Renal cortex interstitium (tissue), 11 donors: ENCODE data around the gene REELD1. TPM values are rescaled to one million over a fixed set of nuclear protein-coding genes. Genes with fewer than 3 reads are reported as not detected.

Source experiments
- DNase-seq, 11 donors: peaks; one replicate each; pipeline ENCODE4 v3.0.0-alpha.2; 2013; ENCODE audit warnings: low read depth in 9 of 11, low spot score in 4 of 11; ENCODE audit errors: extremely low read depth in 1 of 11
- polyA plus RNA-seq, 3 donors: library from polyadenylated mRNA; unstranded; fragments of 120-200 nt; gene quantifications; one replicate each; pipeline ENCODE4 v1.2.1, GENCODE V29; 2013; ENCODE audit not compliant: insufficient read length in 3 of 3

The REELD1 gene
- polyA plus RNA-seq, 3 donors, result 0.22 to 0.98 (median 0.39) TPM

DNA sequence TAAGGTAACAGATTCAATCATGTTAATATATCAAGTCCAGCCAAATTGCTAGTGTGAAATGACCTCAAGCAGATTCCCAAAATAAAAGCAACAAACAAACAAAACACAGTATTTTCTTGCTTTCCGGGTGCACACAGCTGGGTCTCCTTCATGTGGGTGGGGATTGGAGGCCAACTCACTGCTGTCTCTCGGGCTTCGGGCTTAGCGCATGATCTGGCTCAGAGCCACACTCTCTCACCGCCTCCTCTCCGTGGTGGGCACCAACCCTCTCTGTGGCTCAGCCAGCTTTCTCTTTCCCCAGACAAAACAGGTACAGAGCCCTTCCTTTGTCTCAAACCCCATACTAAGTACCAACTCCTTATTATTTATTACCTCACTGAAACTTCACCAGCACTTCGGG is 2.9 kb upstream of the REELD1 start:
- no peak for DNase-seq

DNA sequence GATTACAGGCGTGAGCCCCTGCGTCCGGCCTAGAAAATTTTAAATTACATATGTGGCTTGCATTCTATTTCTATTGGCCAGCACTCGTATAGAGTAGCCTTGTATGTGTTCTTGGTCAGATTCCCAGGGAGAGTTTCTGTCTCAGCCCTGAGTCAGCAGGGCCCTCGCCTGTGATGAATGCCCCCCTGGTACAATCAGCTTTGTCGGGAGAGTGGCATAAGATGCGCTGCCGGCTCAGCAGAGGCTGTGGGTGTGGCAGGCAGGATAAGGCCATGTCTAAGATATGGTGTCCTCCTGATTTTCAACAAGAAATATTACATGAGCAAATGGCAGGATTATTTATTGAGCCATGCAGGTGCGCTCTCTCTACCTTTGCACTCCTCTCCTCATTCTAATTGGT is 1.6 kb upstream of the REELD1 start:
- DNase-seq, result no peak

DNA sequence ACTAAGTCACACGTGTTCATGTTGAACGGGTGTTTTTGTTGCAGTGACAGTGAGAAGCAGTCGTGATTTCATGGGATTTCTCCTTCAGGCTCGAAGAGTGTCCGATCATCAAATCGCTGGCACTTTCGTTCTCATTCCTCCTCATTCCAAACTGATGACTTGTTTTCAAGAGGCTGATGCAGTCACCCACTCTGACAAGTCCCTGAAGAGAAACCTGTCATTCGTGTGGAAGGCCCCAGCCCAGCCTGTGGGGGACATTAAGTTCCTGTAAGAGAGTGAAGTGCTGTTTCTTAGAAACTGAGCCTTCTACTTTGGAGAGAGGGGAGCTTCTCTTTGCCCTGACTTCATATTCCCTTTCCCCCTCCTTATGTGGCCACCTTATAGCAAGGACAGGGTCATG is 8.0 kb downstream of the REELD1 start:
- DNase-seq, result no peak

DNA sequence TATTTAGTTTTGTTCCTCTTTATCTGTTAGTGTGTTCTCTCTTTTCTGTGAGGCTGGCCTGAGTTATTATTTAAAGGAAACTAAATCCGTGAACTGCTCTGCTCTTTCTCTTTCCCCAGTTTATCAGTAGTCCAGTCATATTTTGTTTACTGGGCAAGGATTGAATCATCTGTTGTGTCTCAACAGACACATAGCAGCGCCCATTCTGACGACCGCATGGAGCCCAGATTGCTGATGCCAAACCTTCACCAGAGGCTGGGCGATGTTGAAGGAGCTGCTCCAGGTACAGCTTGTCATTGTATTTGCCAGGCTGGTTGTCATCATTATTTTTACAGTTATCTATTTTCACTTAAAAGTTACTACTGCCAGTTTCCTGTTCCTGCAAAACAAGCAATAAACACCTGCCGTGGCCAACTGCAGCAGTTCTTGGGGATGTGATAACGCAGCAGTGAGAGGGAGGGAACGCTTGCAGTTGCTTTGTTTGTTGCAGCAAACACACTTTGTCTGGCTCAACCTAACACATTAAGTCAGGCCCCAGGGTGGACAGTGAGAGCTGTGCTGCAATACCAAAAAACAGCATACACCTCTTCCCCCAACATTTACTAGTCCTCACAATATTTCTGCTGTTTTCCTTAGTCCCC is 10.1 kb downstream of the REELD1 start:
- DNase-seq, result no peak

DNA sequence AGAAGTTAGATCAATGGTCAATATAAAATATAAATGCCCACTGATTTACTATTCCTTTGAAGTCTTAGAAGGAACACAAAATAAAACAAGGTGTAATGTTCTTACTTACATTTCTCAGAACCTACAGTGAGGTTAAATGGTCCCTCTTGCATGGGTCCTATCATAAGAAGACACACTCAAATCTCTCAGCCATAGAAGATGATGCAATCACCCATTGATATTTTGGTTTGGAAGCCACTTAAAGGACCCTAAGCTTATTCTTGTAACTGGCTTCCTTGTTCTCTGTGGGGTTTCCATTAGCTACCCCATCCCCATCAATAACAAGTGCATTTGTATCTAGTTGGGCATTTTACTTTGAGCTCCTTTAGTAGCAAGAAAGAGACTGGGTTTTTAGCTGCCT is 15.1 kb downstream of the REELD1 start:
- no peak for DNase-seq

DNA sequence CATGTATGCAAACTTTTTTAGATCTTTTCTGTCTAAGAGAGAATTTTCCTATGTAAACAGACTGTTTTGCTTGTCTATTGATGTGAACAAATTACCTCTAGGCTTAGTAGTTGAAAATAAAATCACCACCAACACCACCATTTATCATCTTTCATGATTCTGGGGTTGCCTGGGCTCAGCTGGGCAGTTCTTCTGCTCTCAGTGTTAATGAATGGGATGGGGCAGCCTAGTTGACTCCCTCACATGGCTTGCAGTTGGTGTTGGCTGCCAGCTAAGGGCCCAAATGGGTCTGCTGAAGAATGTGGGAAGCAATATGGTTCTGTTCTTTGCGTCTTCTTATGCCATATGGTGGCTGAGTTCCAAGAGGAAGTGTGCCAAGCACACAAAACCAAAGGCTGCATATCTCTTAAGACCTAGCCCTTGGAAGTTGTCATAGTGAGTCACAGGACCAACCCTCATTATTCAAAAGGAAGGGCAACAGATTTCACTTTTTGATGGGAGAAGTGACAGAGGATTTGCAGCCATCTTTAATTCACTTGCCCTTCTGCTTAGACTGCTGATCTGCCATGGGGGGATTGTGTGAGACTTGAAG is 17.9 kb downstream of the REELD1 start:
- no peak for DNase-seq

DNA sequence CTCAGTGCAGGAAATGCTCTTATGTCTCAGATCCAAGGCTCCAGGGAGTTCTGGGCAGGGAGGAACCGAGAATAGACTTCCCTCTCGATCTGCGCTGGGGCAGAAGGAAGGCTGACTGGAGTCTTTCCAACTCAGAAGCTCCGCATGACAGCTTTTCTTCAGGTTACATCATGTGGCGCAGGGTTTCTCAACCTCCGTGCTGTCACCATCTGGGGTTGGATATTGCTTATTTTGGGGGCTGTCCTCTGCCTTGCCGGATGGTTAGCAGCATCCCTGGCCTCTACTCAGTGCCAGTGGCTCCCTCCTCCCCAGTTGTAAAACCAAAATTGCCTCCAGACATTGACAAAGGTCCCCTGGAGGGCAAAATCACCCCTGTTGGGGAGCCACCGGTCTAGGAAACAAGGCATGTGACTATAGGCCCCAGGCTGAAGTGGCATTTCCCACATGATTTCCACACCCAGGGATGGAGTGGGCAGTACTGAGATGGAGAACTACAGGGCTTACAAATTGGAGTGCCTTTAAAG is 21.4 kb downstream of the REELD1 start:
- no peak for DNase-seq

DNA sequence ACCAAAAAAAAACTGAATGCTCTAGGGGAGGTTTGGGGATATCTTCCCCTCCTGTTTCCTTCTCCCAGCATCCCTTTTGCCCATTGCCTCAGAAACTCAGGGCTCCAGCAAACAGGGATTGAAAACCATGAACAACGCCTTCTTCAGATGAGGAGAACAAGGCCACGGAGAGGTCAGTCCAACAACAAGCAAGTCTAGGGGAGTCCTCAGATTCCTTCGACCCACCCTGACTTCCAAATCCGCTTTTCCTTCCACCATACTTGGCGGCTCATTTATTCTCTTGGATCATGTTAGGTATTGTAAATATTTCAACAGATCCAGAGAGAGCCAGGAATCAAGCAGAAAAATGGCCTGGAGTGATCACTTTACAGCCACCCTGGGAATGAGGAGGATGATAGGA is 21.9 kb downstream of the REELD1 start:
- no peak for DNase-seq

DNA sequence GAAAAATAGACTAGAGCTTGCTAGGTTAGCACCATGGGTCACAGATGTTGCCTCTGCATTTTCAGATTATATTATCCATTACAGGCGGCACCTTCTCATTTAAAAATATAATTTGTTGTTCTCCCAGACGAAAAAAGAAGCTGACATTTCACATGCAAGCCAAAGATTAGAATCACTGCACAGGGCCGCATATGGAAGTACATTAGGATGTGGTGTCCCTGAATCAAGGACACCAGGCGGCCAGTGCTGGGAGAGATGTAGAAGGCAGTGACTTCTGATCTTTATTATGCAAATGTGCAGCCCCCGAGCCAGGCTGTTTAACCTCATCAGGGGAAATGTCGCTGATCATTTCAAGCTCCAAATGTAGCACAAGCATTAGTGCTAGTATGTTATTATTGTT is 22.8 kb downstream of the REELD1 start:
- DNase-seq, result no peak

DNA sequence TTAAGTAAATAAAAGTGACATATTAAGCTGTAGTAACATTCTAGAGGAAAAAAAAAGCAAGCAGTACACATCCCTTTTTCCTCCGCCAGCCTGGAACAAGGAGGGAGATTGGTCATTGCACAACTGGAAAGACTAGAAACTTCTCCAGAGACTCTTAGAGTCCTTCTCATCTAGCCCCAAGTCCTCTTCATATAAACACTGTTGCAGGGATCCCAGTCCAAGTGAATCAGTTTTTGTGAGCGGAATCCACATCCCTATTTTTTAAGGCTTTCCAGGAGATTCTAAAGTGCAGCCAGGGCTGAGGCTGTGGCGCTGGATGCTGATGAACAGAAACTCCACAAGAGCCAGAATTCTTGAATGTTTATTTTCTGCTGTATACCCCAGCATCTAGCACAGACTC is 23.8 kb downstream of the REELD1 start:
- no peak for DNase-seq

DNA sequence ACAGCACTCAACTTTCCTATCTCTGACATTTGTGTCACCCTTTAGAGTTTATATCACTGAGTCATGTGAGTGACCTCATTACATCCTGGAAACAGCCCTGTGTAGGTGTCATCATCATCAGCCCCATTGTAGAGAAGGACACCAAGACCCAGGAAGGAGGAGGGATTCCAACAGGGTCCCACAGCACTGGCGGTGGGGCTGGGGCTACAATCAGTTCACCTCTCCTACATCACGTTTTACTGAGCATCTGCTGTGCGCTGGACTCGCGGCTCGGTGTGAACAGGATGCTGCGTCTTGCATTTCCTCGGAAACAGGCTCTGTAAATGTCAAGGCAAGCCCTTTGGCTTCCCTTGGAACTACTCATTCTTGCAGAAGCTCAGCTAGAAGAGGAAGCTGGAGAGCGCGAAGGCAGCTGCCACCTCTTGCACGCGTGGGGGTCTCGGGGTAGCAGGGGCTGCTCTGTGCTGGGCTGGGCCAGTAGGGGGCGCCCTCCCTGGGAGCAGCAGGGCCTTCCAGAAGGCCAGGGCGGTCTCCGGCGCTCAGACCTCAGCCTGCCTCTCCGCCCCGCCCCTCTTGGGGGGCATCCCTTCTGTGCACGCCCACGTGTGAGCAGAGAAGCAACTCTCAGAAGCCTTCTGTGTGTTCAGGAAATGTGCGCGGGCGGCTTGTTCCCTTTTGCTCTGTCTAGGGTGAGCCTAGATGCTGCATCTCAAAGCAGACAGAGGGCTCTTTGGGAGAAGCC is 29.0 kb downstream of the REELD1 start:
- DNase-seq, result no peak

DNA sequence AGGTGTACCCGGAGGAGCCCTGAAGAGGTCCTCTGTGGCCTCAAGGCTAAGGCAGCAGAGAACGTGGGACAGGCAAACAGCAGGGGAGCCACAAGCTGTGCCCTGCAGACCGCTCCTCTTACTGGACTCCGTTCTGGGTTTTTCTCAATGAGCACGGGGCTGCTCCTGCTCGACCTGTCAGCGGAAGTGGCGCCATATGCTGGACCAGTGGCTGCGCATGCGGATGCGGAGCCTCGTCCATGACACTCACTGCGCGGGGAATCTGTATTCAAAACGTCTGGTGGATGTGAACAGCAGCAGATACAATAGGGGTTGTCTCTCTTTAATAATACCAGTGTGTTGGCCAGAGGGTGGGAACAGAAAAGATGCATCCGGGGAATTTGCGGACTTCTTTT is 29.5 kb downstream of the REELD1 start:
- DNase-seq, result no peak

DNA sequence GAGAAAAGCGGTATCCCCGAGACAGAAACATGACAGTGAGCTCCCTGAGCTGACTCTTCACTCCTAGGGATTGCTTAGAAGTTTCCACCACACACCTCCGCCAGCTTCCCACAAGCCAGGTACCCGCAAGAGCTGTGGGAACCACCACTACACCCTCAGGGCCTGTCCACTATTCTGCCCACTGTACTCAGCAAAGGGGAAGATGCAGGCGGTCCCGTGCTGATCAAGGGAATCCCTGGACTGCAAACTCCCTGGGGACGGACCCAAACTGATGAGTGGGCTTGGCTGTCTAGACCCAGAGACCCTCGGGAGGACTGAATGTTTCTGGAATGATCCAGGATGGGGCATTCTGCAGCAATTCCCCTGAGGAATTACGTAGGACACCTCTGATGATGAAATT is 30.2 kb downstream of the REELD1 start:
- no peak for DNase-seq

DNA sequence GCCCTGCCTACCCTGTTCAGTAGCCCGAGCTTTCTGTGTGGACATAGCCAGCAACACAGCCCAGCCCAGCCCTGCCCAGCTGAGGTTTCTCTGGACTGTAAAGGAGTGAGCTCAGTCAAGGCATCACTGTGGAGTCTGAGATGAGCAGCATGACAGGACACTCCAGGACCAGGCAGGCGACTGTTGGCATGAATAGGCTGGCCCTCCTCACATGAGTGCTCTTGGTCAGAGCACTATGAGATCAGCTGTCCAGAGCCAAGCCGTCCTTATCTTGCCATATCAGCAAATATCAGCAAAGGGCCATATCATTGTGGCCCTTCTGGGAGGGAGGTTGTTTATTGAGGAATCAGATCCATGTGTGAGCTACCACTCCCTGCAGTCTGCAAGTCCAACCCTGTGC is 30.9 kb downstream of the REELD1 start:
- DNase-seq, result no peak

DNA sequence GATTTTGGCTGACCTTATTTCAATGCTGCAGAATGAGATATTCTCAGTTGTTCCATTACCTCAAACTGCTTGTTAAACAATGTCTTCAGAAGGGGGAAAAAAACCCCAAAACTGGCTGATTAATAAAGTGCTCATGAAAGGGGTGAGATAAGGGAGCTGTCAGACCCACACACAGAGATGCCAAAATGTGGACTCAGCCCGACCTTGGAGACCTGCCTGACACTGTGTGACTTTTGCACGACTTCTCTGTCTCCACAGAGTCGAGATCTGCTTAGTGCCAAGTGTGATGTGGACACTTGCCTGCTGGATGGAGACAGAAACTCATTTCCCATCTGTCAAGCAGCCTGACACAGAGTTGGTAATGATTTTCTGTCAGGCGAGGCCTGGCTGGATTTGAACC is 31.5 kb downstream of the REELD1 start:
- DNase-seq, result no peak

DNA sequence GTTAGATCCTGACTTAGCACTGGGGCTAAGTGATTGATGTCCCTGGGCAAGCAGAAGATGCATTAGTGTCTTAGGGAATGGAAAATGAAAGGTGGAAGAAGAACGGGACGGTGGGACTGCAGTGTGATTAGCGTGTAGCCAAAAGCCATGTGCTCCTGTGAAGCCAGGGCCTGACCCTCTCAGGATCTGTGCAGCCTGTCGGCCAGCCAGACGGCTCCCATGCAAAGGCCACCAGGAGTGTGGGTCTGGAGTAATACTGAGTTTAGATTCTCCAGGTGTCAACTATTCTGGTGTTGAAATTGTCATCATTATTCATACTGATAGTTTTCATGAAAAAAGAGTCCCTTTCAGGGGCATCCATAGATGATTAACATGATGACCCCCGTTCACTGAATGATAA is 32.0 kb downstream of the REELD1 start:
- no peak for DNase-seq

DNA sequence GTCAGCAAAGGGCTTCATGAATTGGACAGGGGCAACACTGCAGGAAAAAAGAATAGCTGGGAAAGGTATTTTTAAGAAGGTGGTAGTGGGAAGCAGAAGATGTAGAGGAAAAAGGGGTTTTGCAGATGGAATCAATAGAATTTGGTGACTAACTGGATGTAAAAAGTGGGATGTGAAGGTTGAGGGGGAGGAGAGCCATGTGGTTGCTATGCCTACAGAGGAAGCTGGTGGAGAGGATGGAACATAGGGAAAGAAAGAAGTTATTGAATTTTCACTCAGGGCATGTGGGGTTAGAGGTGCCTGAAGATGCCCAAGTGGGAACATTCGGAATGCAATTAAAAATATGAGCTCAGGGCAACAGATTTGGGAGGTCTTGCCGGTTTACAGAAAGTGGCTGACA is 33.0 kb downstream of the REELD1 start:
- no peak for DNase-seq

DNA sequence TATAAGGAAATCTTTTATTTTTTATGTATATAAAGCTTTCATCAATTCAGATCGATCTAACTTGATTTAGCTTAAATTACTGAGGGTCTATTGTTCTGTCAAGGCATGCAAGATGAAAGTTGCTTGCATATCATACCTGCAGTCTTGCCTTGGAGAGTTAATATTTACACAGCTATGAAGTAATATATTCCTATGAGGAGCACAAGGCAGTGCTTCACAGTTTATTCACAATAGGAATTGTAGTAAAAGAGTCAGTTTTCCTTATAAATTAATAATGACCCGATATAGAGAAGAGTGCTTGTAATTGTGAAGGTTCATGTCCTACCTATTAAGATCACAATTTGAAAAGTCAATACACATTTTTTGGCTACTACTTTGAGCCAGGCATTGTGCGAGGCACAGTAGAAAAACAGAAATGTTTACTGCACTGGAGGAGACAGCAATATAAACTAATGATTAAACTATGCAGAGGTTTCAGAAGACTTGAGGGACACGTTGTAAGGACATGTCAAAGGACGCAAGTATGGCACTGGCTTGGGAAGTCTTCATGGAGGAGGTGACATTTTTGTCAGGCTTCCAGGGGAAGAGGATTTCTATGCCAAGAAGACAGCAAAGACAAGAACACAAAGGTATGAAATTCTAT is 38.8 kb downstream of the REELD1 start:
- no peak for DNase-seq

DNA sequence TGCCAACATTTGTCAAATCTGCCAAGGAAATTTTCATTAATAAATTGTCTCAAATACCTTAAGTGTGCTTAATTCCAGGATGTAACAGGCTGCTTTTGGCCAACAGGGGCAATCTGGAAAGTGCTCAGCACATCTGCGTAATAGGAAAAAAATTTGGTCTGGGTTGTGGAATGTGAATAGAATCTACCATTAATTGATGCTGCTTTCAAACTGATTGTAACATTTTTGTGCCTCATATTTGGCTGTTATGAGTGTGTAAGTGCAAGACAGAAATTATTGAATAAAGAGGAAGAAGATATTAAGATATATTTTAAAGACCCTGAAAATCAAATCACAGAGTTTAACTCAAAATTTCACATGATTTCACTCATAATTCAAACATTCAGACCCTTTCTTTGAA is 41.1 kb downstream of the REELD1 start:
- no peak for DNase-seq

DNA sequence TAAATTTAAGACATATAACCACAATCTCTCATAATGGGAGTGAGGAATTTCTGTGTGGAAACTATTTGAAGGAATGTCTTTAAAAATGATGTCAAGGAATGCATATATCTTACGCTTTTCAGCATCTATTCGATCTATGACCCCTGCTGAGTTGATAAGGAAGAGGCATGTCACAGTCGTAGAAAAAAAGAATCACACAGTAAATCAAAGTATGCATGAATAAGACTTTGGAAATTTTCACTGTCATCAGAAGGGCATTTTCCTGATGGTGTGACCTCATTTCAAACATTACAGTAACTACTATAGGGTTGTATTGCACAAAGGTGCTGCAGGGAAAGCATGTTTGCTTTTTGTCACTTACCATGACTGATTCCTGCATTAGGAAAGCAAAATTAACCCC is 41.5 kb downstream of the REELD1 start:
- DNase-seq, result no peak
